Stimulated activated CD8-positive, alpha-beta memory T cell treated with anti-CD3 and anti-CD28 coated beads, Interleukin-4, amount 100 ng/mL, for 4 hours (primary cell): ENCODE measurements around the gene SUMF1.
"Not testable (repeated sequence)": the region's sequence is repeated elsewhere in the genome, so short reads cannot be mapped to it uniquely, and the experiment has no call there.

ENCODE experiments used
- DNase-seq, 2 donors: peaks; one replicate each; pipeline ENCODE4 v3.0.0-alpha.2; 2020; ENCODE audit warnings: low read depth in 2 of 2, low spot score in 1 of 2

SUMF1 gene

GRCh38 chr3:4340411-4341335 lies 126.4 kb downstream of the SUMF1 start:
- DNase-seq: no peak

GRCh38 chr3:4340077-4340410 lies 127.0 kb downstream of the SUMF1 start:
- DNase-seq: no peak

GRCh38 chr3:4338751-4339150 lies 128.3 kb downstream of the SUMF1 start:
- no peak for DNase-seq

DNA sequence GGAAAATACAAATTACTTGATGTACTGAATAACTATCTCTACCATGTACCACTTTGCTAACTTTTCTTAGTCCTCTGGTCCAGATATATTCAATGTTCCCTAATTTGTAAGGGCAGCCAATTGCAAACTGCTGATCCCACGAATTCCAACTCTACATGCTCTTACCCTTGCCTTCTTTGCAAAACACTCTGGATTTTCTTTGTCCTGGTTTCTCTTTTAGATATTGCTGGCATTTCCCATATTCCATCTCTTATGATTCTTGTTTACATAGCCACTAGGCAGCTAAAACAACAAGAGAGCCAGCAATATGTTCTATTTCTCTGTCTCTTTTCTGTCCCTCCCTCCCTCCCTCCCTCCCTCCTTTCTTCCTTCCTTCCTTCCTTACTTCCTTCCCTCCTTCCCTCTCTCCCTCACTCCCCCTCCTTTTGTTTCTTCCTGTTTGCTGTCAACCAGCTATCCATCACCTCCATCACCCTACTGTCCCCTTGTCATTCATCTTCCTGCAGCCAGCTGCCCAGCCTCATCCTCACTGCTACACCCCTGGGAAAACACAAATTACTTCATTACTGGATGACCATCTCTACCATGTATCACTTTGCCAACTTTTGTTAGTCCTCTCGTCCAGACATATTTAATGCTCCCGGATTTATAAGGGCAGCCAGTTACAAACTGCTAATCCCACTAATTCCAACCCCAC lies 130.1 kb downstream of the SUMF1 start:
- DNase-seq: no peak

GRCh38 chr3:4335840-4336562 lies 131.1 kb downstream of the SUMF1 start:
- DNase-seq: no peak

- no peak for DNase-seq
Observed at GRCh38 chr3:4334548-4334947, 132.5 kb downstream of the SUMF1 start.

- no peak for DNase-seq
Observed at GRCh38 chr3:4332991-4333390, 134.1 kb downstream of the SUMF1 start.

GRCh38 chr3:4332574-4332973 lies 134.5 kb downstream of the SUMF1 start:
- DNase-seq: no peak

GRCh38 chr3:4332111-4332510 lies 135.0 kb downstream of the SUMF1 start:
- no peak for DNase-seq

GRCh38 chr3:4329806-4330205 lies 137.3 kb downstream of the SUMF1 start:
- DNase-seq: not testable (repeated sequence)

DNA sequence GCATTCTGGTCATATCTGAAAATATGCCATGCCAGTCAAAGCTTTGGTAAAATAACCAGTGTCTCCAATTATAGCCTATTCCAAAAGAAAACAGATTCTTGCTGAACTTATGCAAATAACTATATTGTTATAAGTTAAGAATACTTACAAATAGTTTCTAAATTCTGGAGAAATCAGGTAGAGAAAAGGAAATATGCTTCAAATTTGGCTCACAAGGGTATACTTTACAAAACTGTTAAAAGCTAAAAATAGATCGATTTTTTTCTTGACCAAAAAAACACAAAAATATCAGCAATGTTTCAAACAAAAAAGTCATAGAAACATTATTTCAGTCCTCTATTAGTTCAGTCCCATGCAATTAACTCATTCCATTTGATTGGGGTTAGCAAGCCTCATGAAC lies 140.2 kb downstream of the SUMF1 start:
- DNase-seq: no peak

DNA sequence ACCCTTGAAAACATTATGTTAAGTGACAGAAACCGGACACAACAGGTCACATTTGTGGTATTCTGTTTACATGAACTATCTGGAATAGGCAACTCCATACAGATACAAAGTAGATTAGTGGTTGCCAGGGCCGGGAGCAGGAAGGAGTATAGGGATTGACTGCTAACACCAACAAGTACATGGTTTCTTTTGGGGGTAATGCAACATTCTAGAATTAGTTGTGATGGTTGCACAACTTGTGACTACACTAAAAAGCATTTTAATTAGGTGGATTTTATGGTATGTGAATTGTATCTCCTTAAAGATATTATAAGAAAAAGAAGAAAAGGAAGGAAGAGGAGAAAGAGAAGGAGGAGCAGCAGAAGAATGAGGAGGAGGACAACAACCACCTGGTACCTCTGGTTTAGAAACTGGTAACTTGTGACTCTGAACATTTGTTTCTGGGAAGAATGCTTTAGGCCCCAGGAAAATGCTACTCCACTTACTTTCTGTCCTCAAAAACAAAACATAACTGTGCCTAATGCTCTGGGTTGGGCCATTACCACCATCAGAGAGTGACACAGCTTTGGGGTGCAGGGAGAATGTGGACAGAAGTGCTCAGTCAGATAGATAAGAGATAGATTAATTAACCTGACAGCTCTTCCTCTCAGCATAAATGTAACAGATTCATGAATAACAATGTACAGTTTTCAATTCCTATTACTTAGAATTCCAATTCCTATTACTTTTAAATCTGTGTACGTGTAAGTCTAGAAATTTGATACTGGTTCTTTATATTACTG lies 143.6 kb downstream of the SUMF1 start:
- DNase-seq: no peak

DNA sequence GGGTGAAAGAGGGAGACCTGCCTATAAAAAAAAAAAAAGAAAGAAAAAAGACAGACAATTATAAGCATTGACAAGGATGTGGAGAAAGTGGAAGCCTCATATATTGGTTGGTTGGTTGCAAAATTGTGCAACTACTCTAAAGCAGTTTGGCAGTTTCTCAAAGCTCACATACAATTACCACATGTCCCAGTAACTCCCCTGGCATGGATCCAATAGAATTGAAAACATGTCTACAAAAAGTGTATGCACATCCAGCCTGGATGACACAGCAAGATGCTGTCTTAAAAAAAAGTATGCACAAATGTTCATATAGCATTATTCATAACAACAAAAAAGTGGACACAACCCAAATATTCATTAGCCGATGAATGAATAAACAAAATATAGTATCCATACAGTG lies 144.4 kb downstream of the SUMF1 start:
- no peak for DNase-seq

GRCh38 chr3:4321732-4322131 lies 145.3 kb downstream of the SUMF1 start:
- no peak for DNase-seq

GRCh38 chr3:4320096-4320911 lies 146.8 kb downstream of the SUMF1 start:
- no peak for DNase-seq

- no peak for DNase-seq
Observed at GRCh38 chr3:4314688-4315087, 152.4 kb downstream of the SUMF1 start.

- DNase-seq: no peak
Observed at GRCh38 chr3:4313606-4314293, 153.3 kb downstream of the SUMF1 start.

DNA sequence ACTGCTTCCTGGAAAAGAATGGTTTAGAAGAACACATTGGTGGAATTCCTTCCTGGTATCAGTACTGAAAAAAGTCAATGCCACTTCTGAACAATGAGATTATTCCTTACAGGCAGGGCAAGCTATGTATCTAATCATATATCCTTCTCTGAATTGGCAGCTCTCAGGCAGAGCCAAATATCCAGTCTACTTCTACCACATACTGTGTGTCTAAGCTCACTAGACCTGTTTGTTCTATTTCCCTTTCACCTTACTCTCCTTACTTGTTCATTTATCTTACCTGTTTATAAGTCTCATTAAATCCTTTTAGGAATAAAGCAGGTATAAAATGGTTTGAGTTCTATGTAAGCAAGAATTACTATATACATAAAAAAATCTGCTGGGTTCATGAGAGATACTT lies 155.6 kb downstream of the SUMF1 start:
- DNase-seq: no peak
